Breast epithelium (tissue), 3 donors: ENCODE data around the gene DNM3.

ENCODE experiments used
- CTCF ChIP-seq, 3 donors: fragments of 450-650 bp; IDR thresholded peaks; one replicate each; pipeline ENCODE4 v1.5.1; 2016 to 2017; ENCODE audit warnings: antibody characterized with exemption in 3 of 3, mild to moderate bottlenecking in 3 of 3, moderate library complexity in 3 of 3
- POLR2A ChIP-seq: fragments of 450-650 bp; IDR thresholded peaks from one replicate; pipeline ENCODE4 v1.6.1; 2016; ENCODE audit warnings: antibody characterized with exemption, mild to moderate bottlenecking, moderate library complexity
- POLR2AphosphoS5 ChIP-seq, 3 donors: sonication (generic); formaldehyde crosslinking; IDR thresholded peaks; one replicate each; pipeline ENCODE4 v1.6.1; 2017; ENCODE audit warnings: antibody characterized with exemption in 3 of 3

- no peak for TF ChIP-seq POLR2A
- no peak for TF ChIP-seq CTCF (IDR thresholded peaks at IDR 0.05)
- TF ChIP-seq POLR2AphosphoS5 (IDR thresholded peaks at IDR 0.05) = no peak
Measured at GRCh38 chr1:172453607-172454006, 612.3 kb downstream of the DNM3 start.
